Measurements from ENCODE around the gene LIPN.
A peak's percentile ranks its signal among the peaks of the same experiment; 100 is the strongest.

LIPN gene

DNA sequence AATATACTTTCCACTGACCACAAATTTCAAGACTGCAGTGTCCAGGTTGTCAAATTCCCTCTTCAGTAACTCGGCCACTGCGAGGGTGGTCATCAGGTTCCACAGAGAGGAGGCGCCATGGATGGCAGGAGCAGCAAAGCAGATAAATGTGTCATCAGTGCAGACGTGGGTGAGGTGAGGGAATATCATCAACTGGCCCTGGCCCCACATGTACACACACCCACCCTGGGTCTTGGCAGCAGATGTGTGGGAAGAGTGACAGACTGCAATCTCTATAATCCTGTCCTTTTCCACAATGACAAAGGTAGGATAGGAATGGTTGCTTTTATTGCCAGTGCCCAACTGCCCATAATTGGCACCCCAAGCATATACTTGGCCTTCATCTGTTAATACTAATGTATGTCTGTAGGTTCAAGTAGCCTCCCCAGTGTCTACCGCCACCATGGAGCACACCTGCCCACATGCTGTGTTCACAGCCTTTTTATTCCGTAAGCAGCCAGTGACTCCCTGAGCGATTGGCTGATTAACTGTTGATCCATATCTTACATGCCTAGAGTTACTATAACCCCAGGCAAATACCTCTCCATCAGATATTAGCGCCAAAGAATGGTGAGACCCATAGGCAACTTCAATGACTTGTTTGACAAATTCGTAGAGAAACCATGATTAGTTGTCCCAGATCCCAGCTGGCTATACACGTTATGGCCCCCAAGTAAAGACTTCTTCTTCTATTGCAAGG lies 26.4 kb downstream of the LIPN start:
- no peak for DNase-seq (ENCODE audit: low spot score)

- no peak for DNase-seq (ENCODE audit: low spot score)
Observed at GRCh38 chr10:88787463-88787862, 27.6 kb downstream of the LIPN start.

DNA sequence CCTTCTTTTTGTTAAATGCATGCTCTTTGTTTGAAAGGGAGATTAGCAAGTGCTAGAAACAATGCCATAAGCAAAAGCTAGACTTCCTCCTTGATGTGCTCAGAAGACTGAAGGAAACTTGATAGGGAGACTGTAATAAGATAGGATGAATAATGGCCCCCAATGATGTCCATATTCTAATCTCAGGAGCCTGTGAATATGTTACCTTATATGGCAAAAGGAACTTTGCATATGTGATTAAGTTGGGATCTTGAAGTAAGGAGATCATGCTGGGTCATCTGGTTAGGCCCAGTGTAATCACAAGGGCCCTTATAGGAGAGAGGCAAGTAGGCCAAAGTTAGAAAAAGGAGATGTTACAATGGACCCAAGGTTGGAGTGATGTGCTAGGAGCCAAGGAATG lies 29.1 kb downstream of the LIPN start:
- DNase-seq (ENCODE audit: low spot score), result no peak

DNA sequence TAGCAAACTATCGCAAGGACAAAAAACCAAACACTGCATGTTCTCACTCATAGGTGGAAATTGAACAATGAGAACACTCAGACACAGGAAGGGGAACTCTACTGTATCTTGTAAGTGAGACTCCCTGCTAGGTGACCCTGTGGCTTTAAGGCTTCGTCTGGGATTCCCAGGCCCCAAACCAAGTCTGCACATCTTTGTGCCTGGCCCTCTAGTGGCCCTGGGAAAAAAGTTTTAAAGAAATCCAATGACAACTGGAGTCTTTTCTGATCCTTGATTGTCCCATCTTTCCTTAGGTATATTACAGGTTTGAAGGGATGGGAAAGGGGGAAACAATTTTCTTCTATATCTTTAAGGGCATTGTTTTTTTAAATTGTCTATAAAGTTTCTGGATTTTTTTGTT lies 32.1 kb downstream of the LIPN start:
- DNase-seq (ENCODE audit: low spot score), result peak; percentile 7

- DNase-seq (ENCODE audit: low spot score), result peak; percentile 78
Observed at GRCh38 chr10:88792661-88793060, 32.8 kb downstream of the LIPN start.

DNA sequence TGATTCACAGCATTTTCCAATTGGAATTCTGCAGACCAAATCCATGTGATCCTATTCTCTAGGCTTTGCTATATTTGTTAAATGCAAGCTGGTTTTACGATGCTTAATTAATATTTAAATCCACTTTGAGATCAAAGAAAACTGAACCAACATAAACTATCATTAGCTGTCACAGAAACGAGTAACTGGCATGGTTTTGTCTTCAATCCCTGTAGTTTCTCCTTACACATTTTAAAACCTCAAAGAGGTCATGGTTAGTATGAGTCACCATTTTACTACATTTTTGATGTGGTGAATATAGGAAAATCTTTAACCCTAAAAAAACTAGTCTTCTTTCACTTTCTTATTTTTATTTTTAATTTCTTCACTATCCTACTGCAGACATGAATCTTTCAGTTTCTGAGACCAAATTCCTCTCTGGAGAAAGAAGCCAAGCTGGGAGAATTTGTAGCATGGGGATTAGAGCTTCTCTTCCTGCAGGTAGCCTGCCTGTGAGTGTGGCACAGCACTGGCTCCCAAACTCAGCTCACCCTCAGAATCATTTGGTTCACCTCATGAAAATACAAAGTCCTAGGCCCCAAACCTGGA lies 34.0 kb downstream of the LIPN start:
- no peak for DNase-seq (ENCODE audit: low spot score)

DNA sequence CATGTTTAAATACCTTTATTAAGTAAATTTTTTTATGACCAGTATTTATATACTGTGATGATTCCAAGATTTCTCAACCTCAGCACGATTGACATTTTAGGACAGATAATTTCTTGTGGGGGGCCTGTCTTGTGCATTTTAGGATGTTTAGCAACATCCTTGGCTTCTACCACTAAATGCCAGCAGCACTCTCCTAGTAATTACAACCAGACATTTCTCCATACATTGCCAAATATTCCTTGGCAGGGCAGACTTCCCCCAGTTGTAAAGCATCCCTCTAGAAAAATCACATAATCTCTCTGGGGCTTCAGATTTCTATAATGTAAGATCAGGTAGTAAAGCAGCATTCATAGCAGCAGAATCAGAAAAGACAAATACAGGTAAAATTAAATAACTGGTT lies 34.9 kb downstream of the LIPN start:
- no peak for DNase-seq (ENCODE audit: low spot score)

DNA sequence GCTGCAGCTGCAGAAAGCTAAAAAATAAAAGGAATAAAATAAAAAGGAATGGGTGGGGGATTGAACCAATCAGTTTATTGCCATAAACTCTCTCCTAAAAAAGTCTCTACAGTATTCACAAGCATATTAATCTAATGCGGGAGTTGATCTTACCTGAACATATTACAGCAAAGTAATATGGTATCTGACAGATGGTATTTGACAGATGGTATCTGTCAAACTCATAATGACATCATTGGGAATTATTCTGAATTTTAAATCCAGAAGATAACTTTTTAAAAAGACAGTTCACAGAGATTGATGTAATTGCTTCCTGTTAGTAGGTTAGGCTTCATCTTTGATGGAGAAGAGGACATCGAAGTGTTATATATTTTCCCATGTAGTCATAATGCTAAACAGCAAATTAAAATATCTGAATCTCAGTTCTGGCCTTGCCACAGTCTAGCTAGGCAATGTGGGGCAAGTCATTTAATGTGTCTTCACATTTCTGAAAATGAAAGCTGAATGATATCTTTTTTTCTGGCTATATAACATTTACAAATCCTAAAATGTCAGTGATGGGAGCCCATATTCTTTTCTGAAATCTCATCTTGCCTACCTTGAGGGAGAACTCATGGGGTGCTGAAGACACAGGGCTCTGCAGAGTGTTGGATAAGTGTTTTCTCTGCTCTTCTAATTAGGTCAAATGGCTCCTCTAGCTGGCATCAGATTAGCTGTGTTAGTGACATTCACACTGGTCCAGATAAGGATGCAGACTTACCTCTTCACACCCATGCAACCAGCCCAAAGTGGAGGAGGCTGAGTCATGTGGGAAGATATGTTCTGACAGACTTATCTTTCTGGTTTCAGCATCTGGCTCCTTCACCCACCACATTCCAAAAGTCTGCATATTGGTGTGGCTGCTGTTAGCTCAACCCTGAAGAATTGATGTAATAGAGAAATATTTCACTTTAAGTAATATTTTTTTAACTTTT lies 40.6 kb downstream of the LIPN start:
- no peak for DNase-seq (ENCODE audit: low spot score)

GRCh38 chr10:88802523-88803285 lies 42.9 kb downstream of the LIPN start, which contains the start of gene LIPM:
TSS of gene LIPM (plus strand) at chr10:88802730. CDS start at chr10:88802897, 167 bp downstream.
- DNase-seq (ENCODE audit: low spot score), result no peak

DNA sequence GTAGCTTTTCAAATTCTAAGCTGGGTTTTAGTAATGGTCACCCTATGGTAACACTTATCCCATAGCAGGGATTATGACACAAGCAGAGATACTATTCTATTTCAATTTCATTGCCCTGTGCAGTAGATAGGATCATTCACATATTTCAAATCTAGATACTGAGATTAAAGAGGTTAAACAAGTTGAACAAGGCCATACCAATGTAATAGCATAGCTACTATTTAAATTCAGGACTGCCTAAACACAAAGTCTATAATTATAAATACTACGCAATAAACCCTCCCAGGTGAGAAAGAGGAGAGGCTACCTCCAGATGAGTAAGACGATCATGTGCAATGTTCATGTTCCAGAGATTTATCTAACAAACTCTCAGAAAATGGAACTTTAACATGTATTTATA lies 43.8 kb downstream of the LIPN start:
- no peak for DNase-seq (ENCODE audit: low spot score)

DNA sequence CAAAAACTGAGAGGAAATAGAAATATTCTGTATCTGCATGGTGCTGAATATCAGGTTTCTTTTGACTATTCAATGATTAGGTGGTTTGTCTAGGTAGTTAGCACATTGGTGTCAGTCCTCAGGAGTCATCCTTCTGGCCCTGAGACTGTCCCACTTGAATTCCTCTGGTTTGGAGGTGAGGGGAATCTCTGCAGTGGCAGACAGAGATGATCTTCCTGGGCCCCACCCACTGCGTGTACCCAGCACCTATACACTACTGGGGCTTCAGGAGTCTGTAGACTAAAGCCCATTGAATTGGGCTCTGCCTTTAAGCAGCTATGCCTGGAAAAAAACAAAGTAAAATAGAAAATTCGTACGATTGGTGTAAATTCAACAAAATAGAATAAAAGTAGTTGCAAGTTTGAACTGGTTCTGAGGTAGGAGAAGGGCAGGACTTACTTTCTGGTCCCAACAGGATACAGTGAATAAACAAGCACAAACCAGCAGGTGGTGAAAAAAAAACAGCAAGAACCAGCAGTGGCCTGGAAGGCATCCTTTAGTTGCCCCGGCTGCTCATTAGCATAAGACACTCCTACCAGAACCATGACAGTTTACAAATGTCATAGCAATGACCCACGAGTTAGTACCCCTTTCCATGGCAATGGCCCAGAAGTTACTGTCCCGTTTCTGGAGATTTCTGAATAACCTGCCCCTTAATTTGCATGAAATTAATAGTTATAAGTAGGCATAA lies 44.4 kb downstream of the LIPN start:
- no peak for DNase-seq (ENCODE audit: low spot score)

DNA sequence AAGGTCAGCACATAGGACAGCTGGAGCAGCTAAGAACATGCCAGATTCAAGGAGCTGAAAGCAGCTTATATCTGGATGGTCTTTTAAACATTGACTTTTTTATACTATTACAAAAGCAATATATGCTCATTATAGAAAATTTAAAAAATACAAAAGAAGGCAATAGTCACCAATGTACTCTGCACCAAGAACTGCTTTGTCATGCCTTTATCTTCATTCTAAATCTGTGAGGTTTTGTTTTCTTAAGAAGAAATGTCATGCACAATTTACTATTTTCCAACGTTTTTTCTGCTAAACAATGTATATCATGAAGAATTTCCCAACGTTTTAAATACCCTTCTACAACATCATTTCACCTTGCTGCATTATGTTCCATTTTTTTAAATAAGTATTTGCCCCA lies 45.5 kb downstream of the LIPN start:
- DNase-seq (ENCODE audit: low spot score), result no peak

DNA sequence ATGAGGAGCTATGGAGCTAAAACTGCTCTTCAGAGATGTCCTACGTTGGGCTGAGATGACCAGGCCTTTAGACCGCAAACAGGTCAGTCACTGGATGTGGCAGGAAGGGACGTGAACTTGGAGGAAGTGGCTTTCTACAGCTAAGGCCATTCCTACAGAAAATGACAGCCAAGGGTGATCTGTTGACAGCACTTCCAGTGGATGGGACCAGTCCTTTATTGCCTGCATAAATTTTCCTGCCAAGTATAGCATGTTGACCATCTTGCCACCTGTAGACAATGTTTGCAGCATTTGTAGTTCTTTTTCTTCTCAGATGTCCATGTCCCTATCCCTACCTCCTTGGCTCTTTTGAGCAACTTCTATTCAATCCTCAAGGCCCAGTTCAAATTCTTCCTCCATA lies 46.1 kb downstream of the LIPN start:
- no peak for DNase-seq (ENCODE audit: low spot score)

- DNase-seq (ENCODE audit: low spot score), result no peak
Observed at GRCh38 chr10:88809621-88810020, 49.8 kb downstream of the LIPN start.

DNA sequence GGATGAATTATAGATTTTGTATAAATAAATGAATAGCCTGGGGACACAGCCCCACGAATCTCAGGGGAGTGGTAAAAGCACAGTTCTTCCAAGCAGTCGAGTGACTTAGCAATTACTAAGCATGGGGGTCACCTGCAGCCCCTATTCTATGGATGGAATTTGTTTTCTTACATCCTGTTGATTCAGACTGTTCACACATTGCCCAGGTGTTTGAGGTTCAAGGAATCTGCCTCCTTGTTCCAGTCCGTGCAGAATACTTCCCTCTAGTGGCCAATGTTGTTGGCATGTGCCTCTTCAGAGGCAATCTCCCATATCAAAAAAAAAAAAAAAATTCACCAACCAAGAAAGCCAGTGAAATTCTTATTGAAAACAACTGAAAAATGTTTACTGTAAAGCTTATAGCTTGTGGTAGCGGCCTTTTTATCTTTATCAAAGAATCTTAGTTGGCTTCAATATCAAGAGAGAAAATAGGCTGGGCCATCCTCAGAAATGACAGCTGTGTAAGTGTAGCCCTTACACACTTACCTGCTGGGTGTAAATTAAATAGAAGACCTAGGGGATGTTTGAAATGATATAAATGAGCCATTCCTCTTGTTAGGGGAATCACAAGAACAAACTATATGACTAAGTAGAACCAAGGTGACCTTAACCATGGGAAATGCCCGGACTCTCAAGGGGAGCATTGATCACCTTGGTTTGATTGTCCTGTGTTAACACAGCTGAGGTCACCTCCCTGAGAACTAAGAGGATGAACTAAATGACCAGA lies 50.6 kb downstream of the LIPN start:
- DNase-seq (ENCODE audit: low spot score), result peak; percentile 44

GRCh38 chr10:88813200-88813599 lies 53.4 kb downstream of the LIPN start:
- no peak for DNase-seq (ENCODE audit: low spot score)

- DNase-seq (ENCODE audit: low spot score), result no peak
Observed at GRCh38 chr10:88819290-88819689, 59.5 kb downstream of the LIPN start.

GRCh38 chr10:88820748-88821401 lies 61.1 kb downstream of the LIPN start:
- DNase-seq (ENCODE audit: low spot score), result no peak

DNA sequence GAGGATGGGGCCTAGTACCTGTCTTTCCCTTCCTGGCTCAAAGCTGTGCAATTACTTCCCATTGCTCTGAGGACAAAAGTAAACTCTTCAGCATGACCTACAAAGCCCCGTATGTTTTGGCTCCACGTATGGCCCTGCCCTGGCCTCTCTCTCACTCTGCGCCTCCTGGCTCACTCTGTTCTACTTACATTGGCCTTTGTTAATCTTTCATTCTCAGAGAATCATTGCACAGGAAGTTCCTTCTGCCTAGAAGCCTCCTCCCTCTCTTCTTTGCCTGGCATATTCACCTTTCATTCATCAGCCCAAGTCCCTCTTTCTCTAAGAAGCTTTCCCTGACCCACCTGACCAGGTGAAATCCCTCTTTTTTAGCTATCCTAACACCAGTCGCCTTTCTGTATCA lies 66.6 kb downstream of the LIPN start:
- no peak for DNase-seq (ENCODE audit: low spot score)

GRCh38 chr10:88827671-88828070 lies 67.9 kb downstream of the LIPN start:
- DNase-seq (ENCODE audit: low spot score), result no peak

All from pons (tissue), 1 donor.